ENCODE results near the gene HBEGF.

DNA sequence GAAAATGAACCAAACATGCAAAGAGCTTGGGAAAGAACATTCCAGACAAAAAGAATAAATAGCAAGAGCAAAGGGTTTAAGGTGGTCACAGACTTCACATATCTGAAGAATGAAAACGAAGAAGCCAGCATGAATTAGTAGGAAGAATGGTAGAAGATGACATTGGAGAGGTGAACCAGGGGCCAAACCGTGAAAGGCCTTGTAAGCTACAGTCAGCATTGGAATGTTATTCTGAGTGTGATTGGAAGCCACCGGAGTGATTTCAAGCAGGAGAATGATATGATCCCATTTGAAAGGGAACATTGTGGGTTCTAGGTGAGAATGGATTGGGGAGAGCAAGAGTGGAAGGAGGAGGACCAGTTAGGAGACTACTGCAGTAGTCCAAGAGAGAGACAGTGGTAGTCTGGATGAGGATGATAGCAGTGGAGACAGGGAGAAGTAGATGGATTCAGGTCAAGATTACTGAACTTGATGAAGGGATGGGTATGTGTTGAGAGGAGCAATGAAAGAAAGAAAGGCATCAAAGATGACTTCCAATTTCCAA lies 36.6 kb downstream of the HBEGF start:
- TF ChIP-seq POLR2A (IDR thresholded peaks at IDR 0.05) (no peak), EP300 (IDR thresholded peaks at IDR 0.05) (no peak)
- TF ChIP-seq, protein P1, sequence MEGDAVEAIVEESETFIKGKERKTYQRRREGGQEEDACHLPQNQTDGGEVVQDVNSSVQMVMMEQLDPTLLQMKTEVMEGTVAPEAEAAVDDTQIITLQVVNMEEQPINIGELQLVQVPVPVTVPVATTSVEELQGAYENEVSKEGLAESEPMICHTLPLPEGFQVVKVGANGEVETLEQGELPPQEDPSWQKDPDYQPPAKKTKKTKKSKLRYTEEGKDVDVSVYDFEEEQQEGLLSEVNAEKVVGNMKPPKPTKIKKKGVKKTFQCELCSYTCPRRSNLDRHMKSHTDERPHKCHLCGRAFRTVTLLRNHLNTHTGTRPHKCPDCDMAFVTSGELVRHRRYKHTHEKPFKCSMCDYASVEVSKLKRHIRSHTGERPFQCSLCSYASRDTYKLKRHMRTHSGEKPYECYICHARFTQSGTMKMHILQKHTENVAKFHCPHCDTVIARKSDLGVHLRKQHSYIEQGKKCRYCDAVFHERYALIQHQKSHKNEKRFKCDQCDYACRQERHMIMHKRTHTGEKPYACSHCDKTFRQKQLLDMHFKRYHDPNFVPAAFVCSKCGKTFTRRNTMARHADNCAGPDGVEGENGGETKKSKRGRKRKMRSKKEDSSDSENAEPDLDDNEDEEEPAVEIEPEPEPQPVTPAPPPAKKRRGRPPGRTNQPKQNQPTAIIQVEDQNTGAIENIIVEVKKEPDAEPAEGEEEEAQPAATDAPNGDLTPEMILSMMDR (IDR thresholded peaks at IDR 0.05) = no peak
